ENCODE results near the gene SNX15.

Gene SNX15

DNA sequence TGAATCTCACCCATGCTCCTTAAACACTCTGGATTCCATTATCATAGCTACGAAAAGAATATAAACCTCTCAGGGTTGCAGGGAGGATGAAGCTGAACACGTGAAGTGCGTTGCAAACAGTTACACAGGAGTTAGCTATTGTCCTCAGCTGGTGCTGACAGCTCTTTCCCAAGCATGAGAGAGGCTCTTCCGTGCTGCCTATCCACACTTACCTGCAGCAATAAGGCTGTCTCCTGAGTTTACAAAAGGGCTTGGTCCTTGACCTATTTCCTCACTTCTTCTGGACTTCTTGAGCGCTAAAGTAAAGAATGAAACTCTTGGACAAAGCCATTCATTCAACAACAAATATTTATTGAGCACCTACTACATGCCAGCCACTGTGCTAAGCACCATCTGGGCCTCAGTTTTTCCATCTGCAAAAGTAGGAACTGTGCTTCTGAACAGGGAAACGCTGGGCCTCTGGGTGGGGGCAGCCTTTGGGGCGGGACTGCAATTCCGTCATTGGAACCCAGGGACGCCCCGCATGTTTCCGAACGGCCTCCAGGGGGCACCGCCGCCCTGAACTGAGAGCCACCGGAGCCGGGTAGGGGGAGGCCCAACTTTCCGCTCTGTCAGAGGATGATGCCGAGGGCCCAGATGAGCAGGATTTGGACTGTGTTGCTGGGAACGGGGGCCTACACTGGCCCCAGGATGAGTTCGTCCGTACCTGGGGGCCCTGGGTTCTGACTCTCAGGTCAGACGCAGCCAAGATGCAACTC lies 13.9 kb upstream of the SNX15 start:
- H3K9me2 ChIP-seq (replicated peaks; ENCODE audit: control insufficient read depth, low read length) = no peaks in the 10 kb centered on the region
- TF ChIP-seq EZH2phosphoT487 (IDR thresholded peaks at IDR 0.05; ENCODE audit: borderline replicate concordance, low read length) = no peak
- TF ChIP-seq, protein P1, sequence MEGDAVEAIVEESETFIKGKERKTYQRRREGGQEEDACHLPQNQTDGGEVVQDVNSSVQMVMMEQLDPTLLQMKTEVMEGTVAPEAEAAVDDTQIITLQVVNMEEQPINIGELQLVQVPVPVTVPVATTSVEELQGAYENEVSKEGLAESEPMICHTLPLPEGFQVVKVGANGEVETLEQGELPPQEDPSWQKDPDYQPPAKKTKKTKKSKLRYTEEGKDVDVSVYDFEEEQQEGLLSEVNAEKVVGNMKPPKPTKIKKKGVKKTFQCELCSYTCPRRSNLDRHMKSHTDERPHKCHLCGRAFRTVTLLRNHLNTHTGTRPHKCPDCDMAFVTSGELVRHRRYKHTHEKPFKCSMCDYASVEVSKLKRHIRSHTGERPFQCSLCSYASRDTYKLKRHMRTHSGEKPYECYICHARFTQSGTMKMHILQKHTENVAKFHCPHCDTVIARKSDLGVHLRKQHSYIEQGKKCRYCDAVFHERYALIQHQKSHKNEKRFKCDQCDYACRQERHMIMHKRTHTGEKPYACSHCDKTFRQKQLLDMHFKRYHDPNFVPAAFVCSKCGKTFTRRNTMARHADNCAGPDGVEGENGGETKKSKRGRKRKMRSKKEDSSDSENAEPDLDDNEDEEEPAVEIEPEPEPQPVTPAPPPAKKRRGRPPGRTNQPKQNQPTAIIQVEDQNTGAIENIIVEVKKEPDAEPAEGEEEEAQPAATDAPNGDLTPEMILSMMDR (IDR thresholded peaks at IDR 0.05; ENCODE audit: low read depth, low read length, poor library complexity, severe bottlenecking) = peak; percentile 73
- peaks cover 42% of the 10 kb centered on the region for H3K4me1 ChIP-seq (ENCODE audit: control insufficient read depth, low read length)

DNA sequence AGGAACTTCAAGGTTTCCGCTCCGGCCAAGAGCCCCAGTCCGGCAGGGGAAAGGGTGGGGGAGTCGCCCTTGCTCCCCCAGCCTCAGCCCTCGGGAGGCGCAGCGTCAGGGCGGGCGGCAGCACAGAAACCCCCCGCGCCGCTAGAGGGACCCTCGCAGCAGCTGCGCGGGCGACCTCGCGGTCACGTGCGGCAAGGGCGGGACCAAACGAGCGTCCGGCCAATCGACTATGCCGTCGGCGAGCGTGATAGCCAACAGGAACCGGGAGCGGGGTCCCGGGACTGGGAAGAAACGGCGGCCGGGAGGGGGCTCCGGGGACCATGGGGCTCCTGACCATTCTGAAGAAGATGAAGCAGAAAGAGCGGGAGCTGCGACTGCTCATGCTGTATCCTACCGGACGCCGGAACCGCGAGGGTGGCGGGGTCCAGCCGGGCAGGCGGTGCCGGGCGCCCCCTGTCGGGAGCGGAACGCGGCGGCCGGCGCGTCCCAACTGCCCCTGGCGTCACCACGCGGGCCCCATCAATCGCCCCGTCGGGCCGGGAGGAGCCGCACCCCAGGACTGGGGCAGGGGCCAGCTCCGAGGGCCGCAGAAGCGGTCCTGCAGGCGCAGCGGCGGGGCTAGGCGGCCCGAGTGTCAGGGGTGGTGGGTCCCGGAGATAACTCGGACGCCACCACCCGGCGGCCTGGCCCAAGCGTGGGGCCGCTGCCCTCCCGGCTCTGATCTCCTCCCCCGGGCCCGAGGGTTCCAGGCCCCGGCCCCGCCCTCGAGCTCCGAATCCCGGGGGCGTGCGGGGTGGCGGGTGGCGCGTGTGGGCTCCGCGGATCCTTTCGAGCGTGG lies 13.1 kb upstream of the SNX15 start, which contains the start of gene ARL2:
Gene ARL2, plus strand, starts transcription at position 273 of the 838 bp plus-strand sequence. Its CDS starts 48 bp downstream, at position 321.
- Histone ChIP-seq H3K9me2 (replicated peaks; ENCODE audit: control insufficient read depth, low read length) (no peaks in the 10 kb centered on the region), H3K4me1 (ENCODE audit: control insufficient read depth, low read length) (peaks cover 42% of the 10 kb centered on the region), H3K36me3 (ENCODE audit: control insufficient read depth, low read length) (peaks cover 28% of the 10 kb centered on the region), H3K27me3 (ENCODE audit: control insufficient read depth, low read length) (no peaks in the 10 kb centered on the region), H3K4me2 (ENCODE audit: low read length) (peak within 1 kb of the TSS; percentile 81), H3F3A (ENCODE audit: control insufficient read depth, insufficient read depth) (peaks cover 6% of the 10 kb centered on the region; the same call in 1 of the 2 replicates), H3K9me3 (ENCODE audit: control insufficient read depth, insufficient read depth, low read length) (no peaks in the 10 kb centered on the region), H3K4me3 (ENCODE audit: low read length) (peak within 1 kb of the TSS; percentile 83), H3K27ac (ENCODE audit: low read depth, low read length) (peak within 1 kb of the TSS; percentile 89), H4K20me1 (ENCODE audit: control insufficient read depth, insufficient read depth, low read depth, low read length) (no peaks in the 10 kb centered on the region), H3K79me2 (ENCODE audit: control insufficient read depth, low read length) (peaks cover 34% of the 10 kb centered on the region)
- no peak for TF ChIP-seq EZH2phosphoT487 (IDR thresholded peaks at IDR 0.05; ENCODE audit: borderline replicate concordance, low read length)
- TF ChIP-seq, protein P1 (IDR thresholded peaks at IDR 0.05; ENCODE audit: low read depth, low read length, poor library complexity, severe bottlenecking) = peak; percentile 69

More for the DNA sequence above, 13.9 kb upstream of the SNX15 start:
- no peaks in the 10 kb centered on the region for H4K20me1 ChIP-seq (ENCODE audit: control insufficient read depth, insufficient read depth, low read depth, low read length)
- H3K4me3 ChIP-seq (ENCODE audit: low read length) = peak overlapping the region; percentile 83
- H3F3A ChIP-seq (ENCODE audit: control insufficient read depth, insufficient read depth) = peaks cover 6% of the 10 kb centered on the region; the same call in 1 of the 2 replicates
- peaks cover 34% of the 10 kb centered on the region for H3K79me2 ChIP-seq (ENCODE audit: control insufficient read depth, low read length)
- H3K27ac ChIP-seq (ENCODE audit: low read depth, low read length) = peak overlapping the region; percentile 89
- peak overlapping the region; percentile 81 for H3K4me2 ChIP-seq (ENCODE audit: low read length)
- no peaks in the 10 kb centered on the region for H3K27me3 ChIP-seq (ENCODE audit: control insufficient read depth, low read length)
- no peaks in the 10 kb centered on the region for H3K9me3 ChIP-seq (ENCODE audit: control insufficient read depth, insufficient read depth, low read length)
- peaks cover 21% of the 10 kb centered on the region for H3K36me3 ChIP-seq (ENCODE audit: control insufficient read depth, low read length)

GRCh38 chr11:65014726-65015227 lies 12.5 kb upstream of the SNX15 start:
- Histone ChIP-seq H3K27me3 (ENCODE audit: control insufficient read depth, low read length) (no peaks in the 10 kb centered on the region), H3K4me1 (ENCODE audit: control insufficient read depth, low read length) (peaks cover 42% of the 10 kb centered on the region), H3K4me2 (ENCODE audit: low read length) (peak overlapping the region; percentile 81), H3K27ac (ENCODE audit: low read depth, low read length) (peak overlapping the region; percentile 89), H3K4me3 (ENCODE audit: low read length) (peak overlapping the region; percentile 83), H3F3A (ENCODE audit: control insufficient read depth, insufficient read depth) (peaks cover 6% of the 10 kb centered on the region; the same call in 1 of the 2 replicates), H3K79me2 (ENCODE audit: control insufficient read depth, low read length) (peaks cover 34% of the 10 kb centered on the region), H3K9me3 (ENCODE audit: control insufficient read depth, insufficient read depth, low read length) (no peaks in the 10 kb centered on the region), H3K36me3 (ENCODE audit: control insufficient read depth, low read length) (peaks cover 30% of the 10 kb centered on the region), H3K9me2 (replicated peaks; ENCODE audit: control insufficient read depth, low read length) (no peaks in the 10 kb centered on the region), H4K20me1 (ENCODE audit: control insufficient read depth, insufficient read depth, low read depth, low read length) (no peaks in the 10 kb centered on the region)
- TF ChIP-seq EZH2phosphoT487 (IDR thresholded peaks at IDR 0.05; ENCODE audit: borderline replicate concordance, low read length) = no peak
- TF ChIP-seq, protein P1 (IDR thresholded peaks at IDR 0.05; ENCODE audit: low read depth, low read length, poor library complexity, severe bottlenecking) = no peak
